ENCODE measurements around the gene TMEM119. TPM values are rescaled to one million over a fixed set of nuclear protein-coding genes. Genes with fewer than 3 reads are reported as not detected.
"Not testable (repeated sequence)": the region's sequence is repeated elsewhere in the genome, so short reads cannot be mapped to it uniquely, and the experiment has no call there.

TMEM119 gene
- total RNA-seq, 1 donor from 2014 or later, result 0.47 TPM

DNA sequence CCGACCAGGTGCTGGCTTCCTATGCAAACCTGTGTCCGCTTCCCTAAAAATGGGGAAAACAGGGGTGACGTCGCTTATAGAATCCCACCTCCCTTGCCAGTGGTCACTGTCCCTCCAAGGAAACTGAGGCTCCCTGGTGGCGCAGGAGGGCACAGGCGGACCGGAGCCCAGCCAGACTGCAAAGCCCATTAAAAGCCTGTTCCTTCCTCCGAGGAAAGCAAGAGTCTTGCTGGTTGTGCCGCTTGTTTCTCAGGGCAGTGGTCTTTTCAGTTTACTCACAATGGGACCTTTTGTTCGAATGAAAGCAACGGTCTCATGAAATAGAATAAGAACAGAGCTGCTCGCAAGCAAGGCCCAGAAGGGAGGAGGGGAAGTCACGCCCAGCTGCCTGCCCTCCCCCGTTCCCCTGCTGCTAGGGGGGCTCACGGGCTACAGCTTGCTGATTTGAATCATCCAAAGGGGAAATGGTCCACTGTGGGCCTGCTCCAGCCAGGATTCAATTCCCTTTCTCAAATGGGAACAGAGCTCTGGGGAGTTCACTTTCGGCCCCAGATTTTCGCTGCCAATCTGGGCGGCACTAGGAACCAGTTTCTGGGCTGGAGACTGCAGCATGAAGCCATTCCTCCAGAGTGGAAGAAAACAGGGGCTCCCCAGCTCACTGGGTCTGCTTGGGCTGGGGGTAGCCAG lies 40.4 kb upstream of the TMEM119 start:
- Mint-ChIP-seq H3K27ac (no peak overlapping the region), H3K4me3 (no peak overlapping the region), H3K9me3 (no peaks in the 10 kb centered on the region), H3K4me1 (peaks cover 56% of the 10 kb centered on the region), H3K36me3 (ENCODE audit: low read depth) (peaks cover 3% of the 10 kb centered on the region), H3K27me3 (no peaks in the 10 kb centered on the region)
- intact Hi-C loops (cut with micrococcal nuclease), result no loop called here
- DNase-seq, result no peak

DNA sequence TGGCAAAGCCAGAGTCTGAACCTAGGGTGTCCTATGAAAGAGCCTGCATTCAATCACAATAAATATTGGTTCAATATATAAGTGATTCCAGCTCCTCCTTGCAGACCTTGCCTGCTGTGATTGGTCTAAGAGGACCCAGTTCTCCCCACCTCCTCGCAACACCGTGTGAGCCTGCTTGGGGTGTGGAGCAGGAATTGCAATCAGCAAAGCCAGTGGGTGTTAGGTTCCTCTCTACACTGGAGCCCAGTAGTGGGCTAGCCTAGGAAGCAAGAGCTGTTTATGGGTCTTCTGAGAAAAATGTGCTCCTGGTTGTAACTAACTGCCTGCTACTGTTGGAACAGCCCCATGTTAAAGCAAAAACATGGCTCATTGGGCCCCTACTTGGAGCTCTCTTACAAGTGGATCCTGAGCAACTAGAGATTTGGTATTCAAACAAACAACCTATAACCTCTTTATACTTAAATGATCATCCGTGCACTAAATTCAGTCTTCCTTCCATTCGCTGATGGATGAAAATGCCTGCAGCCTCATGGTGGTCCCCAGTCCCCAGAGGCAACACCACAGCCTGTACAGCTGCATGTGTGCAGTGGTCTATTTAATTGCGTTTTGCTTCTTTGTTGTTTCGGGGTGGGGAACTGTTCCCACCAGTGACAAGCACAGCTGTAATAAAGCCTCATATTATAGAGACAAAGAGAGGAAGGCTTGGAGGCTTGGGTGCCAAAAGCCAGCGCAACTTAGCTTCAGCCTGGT lies 39.5 kb upstream of the TMEM119 start:
- Mint-ChIP-seq H3K4me1 (peaks cover 61% of the 10 kb centered on the region), H3K9me3 (no peaks in the 10 kb centered on the region), H3K27ac (peak overlapping the region; percentile 12), H3K36me3 (ENCODE audit: low read depth) (peaks cover 8% of the 10 kb centered on the region), H3K4me3 (no peak overlapping the region), H3K27me3 (no peaks in the 10 kb centered on the region)
- intact Hi-C loops (cut with micrococcal nuclease), result no loop called here
- DNase-seq, result no peak

DNA sequence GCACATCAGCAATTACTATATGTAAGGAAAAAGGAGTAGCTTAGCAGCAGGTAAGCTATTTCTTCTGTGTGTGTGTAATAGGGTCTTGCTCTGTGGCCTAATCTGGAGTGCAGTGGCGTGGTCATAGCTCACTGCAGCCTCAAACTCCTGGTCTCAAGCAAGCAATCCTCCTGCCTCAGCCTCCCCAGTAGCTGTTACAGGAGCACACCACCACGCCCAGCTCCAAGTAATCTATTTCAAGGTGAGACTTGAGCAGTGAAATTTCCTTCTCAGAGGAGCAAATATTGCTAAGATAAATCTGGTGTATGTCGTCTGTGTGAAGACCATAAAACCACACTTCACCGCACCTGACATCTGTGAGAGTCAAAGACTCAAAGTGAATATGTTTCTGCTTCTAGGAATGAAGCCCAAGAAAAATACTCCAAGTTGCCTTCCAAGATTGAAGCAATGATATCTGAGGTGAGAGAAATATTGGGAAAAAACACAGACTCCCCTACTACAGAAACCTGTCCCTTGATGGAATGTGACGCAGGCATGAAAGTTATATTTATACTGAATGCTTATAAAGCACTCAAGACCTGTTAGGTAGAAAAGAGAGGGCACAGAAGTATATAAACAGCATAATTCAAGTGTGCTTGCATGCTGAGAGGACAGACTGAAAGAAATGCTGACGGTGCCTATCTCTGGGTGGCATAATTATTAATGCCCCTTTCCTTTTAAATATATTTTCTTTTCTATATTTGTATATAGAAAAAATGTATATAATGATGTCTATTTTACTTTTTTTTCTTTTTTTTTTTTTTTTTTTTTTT lies 38.3 kb upstream of the TMEM119 start:
- H3K27me3 Mint-ChIP-seq, result no peaks in the 10 kb centered on the region
- H3K36me3 Mint-ChIP-seq (ENCODE audit: low read depth), result peaks cover 12% of the 10 kb centered on the region
- H3K27ac Mint-ChIP-seq, result peak overlapping the region; percentile 99
- peak overlapping the region; percentile 98 for H3K4me3 Mint-ChIP-seq
- peaks cover 65% of the 10 kb centered on the region for H3K4me1 Mint-ChIP-seq
- no peaks in the 10 kb centered on the region for H3K9me3 Mint-ChIP-seq
- intact Hi-C loops (cut with micrococcal nuclease), result loop anchor here (2.0 kb wide), 1 partner anchor 95 kb away; the partner anchor contains the start of gene CORO1C
- peak; percentile 64 for DNase-seq

- intact Hi-C loops (cut with micrococcal nuclease), result loop anchor here (2.0 kb wide), 1 partner anchor 95 kb away; the partner anchor contains the start of gene CORO1C
- peak; percentile 87 for DNase-seq
- peaks cover 18% of the 10 kb centered on the region for H3K36me3 Mint-ChIP-seq (ENCODE audit: low read depth)
- peak overlapping the region; percentile 98 for H3K4me3 Mint-ChIP-seq
- no peaks in the 10 kb centered on the region for H3K9me3 Mint-ChIP-seq
- peak overlapping the region; percentile 99 for H3K27ac Mint-ChIP-seq
- peaks cover 68% of the 10 kb centered on the region for H3K4me1 Mint-ChIP-seq
- no peaks in the 10 kb centered on the region for H3K27me3 Mint-ChIP-seq
Measured at GRCh38 chr12:108635201-108635996, 37.5 kb upstream of the TMEM119 start.

- peak overlapping the region; percentile 99 for H3K27ac Mint-ChIP-seq
- peaks cover 70% of the 10 kb centered on the region for H3K4me1 Mint-ChIP-seq
- peak; percentile 88 for DNase-seq
- H3K9me3 Mint-ChIP-seq, result no peaks in the 10 kb centered on the region
- H3K36me3 Mint-ChIP-seq (ENCODE audit: low read depth), result peaks cover 20% of the 10 kb centered on the region
- H3K4me3 Mint-ChIP-seq, result peak overlapping the region; percentile 98
- H3K27me3 Mint-ChIP-seq, result no peaks in the 10 kb centered on the region
- intact Hi-C loops (cut with micrococcal nuclease), result loop anchor here (2.0 to 5.0 kb wide), 4 partner anchors 96 to 872 kb away; partner anchors contain the start of genes CORO1C, PRDM4, UNG and USP30
Measured at GRCh38 chr12:108634341-108634751, 36.5 kb upstream of the TMEM119 start.

DNA sequence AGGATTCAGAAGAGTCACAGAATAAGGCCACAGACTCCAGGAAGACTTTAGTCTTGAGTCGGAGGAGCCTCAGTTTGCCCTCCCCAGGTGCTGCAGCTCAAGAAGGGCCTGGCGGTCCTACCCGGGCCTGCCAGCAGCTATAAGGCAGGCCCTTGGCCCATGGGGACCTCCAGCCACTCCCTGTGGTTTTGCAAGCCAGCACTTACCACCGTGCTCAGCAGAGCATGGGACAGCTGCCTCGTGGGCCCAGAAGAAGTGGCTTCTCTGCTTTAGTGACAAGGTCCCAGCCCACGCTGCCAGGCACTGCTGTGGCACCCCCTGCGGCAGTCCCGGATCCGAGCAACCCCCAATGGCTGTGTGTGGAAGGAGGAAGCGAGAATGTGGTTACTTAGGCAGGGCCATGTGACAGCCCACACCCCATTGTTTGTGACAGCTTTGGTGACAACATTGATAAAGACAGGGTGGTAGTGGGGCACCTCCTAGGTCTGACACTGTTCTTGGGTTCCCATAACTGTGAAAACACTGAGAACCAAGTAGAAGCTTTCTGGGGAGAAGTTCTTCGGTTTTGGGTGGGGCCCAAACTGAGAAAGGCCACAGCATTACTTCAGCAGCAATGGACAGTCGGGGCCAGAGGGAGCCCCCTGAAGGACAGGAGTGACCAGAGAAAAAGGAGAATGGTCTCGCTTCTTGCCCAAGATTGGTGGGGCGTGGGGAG lies 35.8 kb upstream of the TMEM119 start, which contains the start of gene SELPLG:
TSS of gene SELPLG (minus strand) at position 361 of the 715 bp plus-strand sequence. CDS start 9,587 bp downstream, outside the sequence.
- peak within 1 kb of the TSS; percentile 99 for H3K27ac Mint-ChIP-seq
- H3K27me3 Mint-ChIP-seq, result no peaks in the 10 kb centered on the region
- H3K9me3 Mint-ChIP-seq, result no peaks in the 10 kb centered on the region
- H3K36me3 Mint-ChIP-seq (ENCODE audit: low read depth), result peaks cover 23% of the 10 kb centered on the region
- peak within 1 kb of the TSS; percentile 98 for H3K4me3 Mint-ChIP-seq
- peak; percentile 95 for DNase-seq
- H3K4me1 Mint-ChIP-seq, result peaks cover 73% of the 10 kb centered on the region
- intact Hi-C loops (cut with micrococcal nuclease), result loop anchor here (1.0 to 5.0 kb wide), 8 partner anchors 17 to 871 kb away; partner anchors contain the start of genes CORO1C, PRDM4, UNG and USP30

- intact Hi-C loops (cut with micrococcal nuclease), result loop anchor here (1.0 to 5.0 kb wide), 7 partner anchors 16 to 871 kb away; partner anchors contain the start of genes PRDM4, UNG and USP30
- Mint-ChIP-seq H3K4me1 (peaks cover 77% of the 10 kb centered on the region), H3K27me3 (no peaks in the 10 kb centered on the region), H3K27ac (peak overlapping the region; percentile 99), H3K36me3 (ENCODE audit: low read depth) (peaks cover 27% of the 10 kb centered on the region), H3K9me3 (no peaks in the 10 kb centered on the region), H3K4me3 (peak overlapping the region; percentile 98)
- DNase-seq, result no peak
Measured at GRCh38 chr12:108633081-108633533, 35.2 kb upstream of the TMEM119 start.

- not testable (repeated sequence) for H3K9me3 Mint-ChIP-seq, DNase-seq, H3K27me3 Mint-ChIP-seq
- H3K4me3 Mint-ChIP-seq, result peak overlapping the region; percentile 98
- H3K27ac Mint-ChIP-seq, result peak overlapping the region; percentile 99
- intact Hi-C loops (cut with micrococcal nuclease), result loop anchor here (5.0 kb wide), 3 partner anchors 421 to 869 kb away; partner anchors contain the start of genes PRDM4, UNG and USP30
- peaks cover 32% of the 10 kb centered on the region for H3K36me3 Mint-ChIP-seq (ENCODE audit: low read depth)
- H3K4me1 Mint-ChIP-seq, result peaks cover 74% of the 10 kb centered on the region
Measured at GRCh38 chr12:108631261-108631660, 33.4 kb upstream of the TMEM119 start.

DNA sequence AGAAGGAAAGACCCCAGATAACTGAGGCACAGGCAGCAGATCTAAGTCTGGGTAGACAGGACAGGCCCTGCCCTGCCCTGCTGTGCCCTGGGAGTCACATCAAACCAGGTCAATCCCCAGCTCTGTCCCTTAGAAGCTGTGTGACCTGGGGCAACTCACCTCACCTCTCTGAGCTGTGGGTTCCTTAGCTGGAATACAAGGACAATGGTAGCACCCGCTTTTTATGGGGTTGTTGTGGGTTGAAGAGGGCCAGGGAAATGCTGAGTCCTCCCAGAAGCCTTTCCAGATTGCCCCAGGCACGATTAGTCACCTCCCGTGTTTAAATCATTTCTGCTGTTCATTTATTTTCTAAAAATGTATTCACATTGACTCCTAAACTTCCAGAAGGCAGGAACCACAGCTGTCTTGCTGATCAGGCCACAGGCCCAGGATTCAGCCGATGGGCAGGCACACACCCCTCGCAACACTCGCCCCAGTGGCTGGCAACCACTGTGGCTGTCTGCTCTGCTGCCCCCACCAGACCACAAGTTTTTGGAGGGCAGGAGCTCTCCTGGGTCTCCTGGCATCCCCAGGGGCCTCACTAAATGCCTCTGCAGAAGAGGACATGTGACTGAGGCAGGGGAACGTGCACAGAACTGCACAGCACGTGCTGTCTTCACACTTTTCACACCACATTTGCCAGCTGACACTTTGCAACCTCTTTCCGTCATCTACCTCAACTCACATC lies 32.8 kb upstream of the TMEM119 start:
- H3K27me3 Mint-ChIP-seq, result no peaks in the 10 kb centered on the region
- H3K9me3 Mint-ChIP-seq, result no peaks in the 10 kb centered on the region
- peaks cover 71% of the 10 kb centered on the region for H3K4me1 Mint-ChIP-seq
- intact Hi-C loops (cut with micrococcal nuclease), result loop anchor here (5.0 kb wide), 3 partner anchors 422 to 868 kb away; partner anchors contain the start of genes PRDM4, UNG and USP30
- peak overlapping the region; percentile 99 for H3K27ac Mint-ChIP-seq
- peaks cover 35% of the 10 kb centered on the region for H3K36me3 Mint-ChIP-seq (ENCODE audit: low read depth)
- H3K4me3 Mint-ChIP-seq, result peak overlapping the region; percentile 98
- peak; percentile 69 for DNase-seq

GRCh38 chr12:108629824-108630476 lies 32.1 kb upstream of the TMEM119 start:
- H3K4me3 Mint-ChIP-seq, result peak overlapping the region; percentile 98
- intact Hi-C loops (cut with micrococcal nuclease), result loop anchor here (2.0 to 5.0 kb wide), 5 partner anchors 67 to 868 kb away; partner anchors contain the start of genes ISCU, PRDM4, SSH1 and UNG
- H3K27ac Mint-ChIP-seq, result peak overlapping the region; percentile 99
- H3K9me3 Mint-ChIP-seq, result no peaks in the 10 kb centered on the region
- H3K4me1 Mint-ChIP-seq, result peaks cover 71% of the 10 kb centered on the region
- peaks cover 41% of the 10 kb centered on the region for H3K36me3 Mint-ChIP-seq (ENCODE audit: low read depth)
- DNase-seq, result peak; percentile 87
- no peaks in the 10 kb centered on the region for H3K27me3 Mint-ChIP-seq

- DNase-seq, result peak; percentile 76
Measured at GRCh38 chr12:108629151-108629550, 31.3 kb upstream of the TMEM119 start.

More at GRCh38 chr12:108629151-108629550, 31.3 kb upstream of the TMEM119 start:
- H3K36me3 Mint-ChIP-seq (ENCODE audit: low read depth), result peaks cover 45% of the 10 kb centered on the region
- intact Hi-C loops (cut with micrococcal nuclease), result loop anchor here (2.0 to 5.0 kb wide), 2 partner anchors 66 to 228 kb away; partner anchors contain the start of genes ISCU and SSH1
- H3K27ac Mint-ChIP-seq, result peak overlapping the region; percentile 99
- no peaks in the 10 kb centered on the region for H3K9me3 Mint-ChIP-seq
- no peaks in the 10 kb centered on the region for H3K27me3 Mint-ChIP-seq
- peak overlapping the region; percentile 98 for H3K4me3 Mint-ChIP-seq
- peaks cover 64% of the 10 kb centered on the region for H3K4me1 Mint-ChIP-seq

Measured in activated CD4-positive, alpha-beta T cell treated with anti-CD3 and anti-CD28 coated beads, Interleukin-2, amount 10 ng/mL, durations not matched to agents 24 days and 14 days (primary cell).